H9 (cell line): Measurements from ENCODE around the gene NXPH3. TPM values are rescaled to one million over a fixed set of nuclear protein-coding genes. Genes with fewer than 3 reads are reported as not detected.
A peak's percentile ranks its signal among the peaks of the same experiment; 100 is the strongest.

ENCODE experiments used
- DNase-seq: peaks from one replicate; pipeline ENCODE4 v3.0.0-alpha.2; 2017
- H2AFZ ChIP-seq: one replicate; pipeline ENCODE4 v1.6.1; 2013; ENCODE audit warnings: mild to moderate bottlenecking, low read length, control low read depth, moderate library complexity
- H2AK5ac ChIP-seq: 2 replicates; pipeline ENCODE4 v1.6.1; 2013; ENCODE audit warnings: low read length, control low read depth, mixed read lengths; ENCODE audit not compliant: insufficient read length
- H2BK120ac ChIP-seq: one replicate; pipeline ENCODE4 v1.6.1; 2013; ENCODE audit warnings: low read depth, mild to moderate bottlenecking, low read length, control low read depth, inconsistent platforms; ENCODE audit not compliant: poor library complexity, severe bottlenecking
- H2BK12ac ChIP-seq: 2 replicates; pipeline ENCODE4 v1.6.1; 2013; ENCODE audit warnings: low read length, control low read depth, mixed read lengths, low read depth; ENCODE audit not compliant: insufficient read length
- H2BK15ac ChIP-seq: 2 replicates; pipeline ENCODE4 v1.6.1; 2013; ENCODE audit warnings: low read depth, low read length, control low read depth
- H2BK20ac ChIP-seq: one replicate; pipeline ENCODE4 v1.6.1; 2013; ENCODE audit warnings: low read depth, mild to moderate bottlenecking, low read length, control low read depth, inconsistent platforms; ENCODE audit not compliant: poor library complexity, severe bottlenecking
- H2BK5ac ChIP-seq: 2 replicates; pipeline ENCODE4 v1.6.1; 2013; ENCODE audit warnings: low read length, control low read depth, mixed read lengths; ENCODE audit not compliant: insufficient read length
- H3K14ac ChIP-seq: 2 replicates; pipeline ENCODE4 v1.6.1; 2013; ENCODE audit warnings: low read length, control low read depth; ENCODE audit not compliant: insufficient read depth
- H3K18ac ChIP-seq: 2 replicates; pipeline ENCODE4 v1.6.1; 2013; ENCODE audit warnings: low read depth, mild to moderate bottlenecking, mixed read lengths, low read length, control low read depth; ENCODE audit not compliant: insufficient read length
- H3K23ac ChIP-seq: 2 replicates; pipeline ENCODE4 v1.6.1; 2013; ENCODE audit warnings: low read length, control low read depth, mixed read lengths, low read depth; ENCODE audit not compliant: insufficient read length
- H3K23me2 ChIP-seq: 2 replicates; pipeline ENCODE4 v1.6.1; 2013; ENCODE audit warnings: low read depth, mild to moderate bottlenecking, mixed read lengths, low read length, control low read depth; ENCODE audit not compliant: insufficient read length, poor library complexity, severe bottlenecking
- H3K27ac ChIP-seq: 2 replicates; pipeline ENCODE4 v1.5.1; 2013; ENCODE audit warnings: low read length, control low read depth, mixed read lengths, low read depth; ENCODE audit not compliant: insufficient read length
- H3K27me3 ChIP-seq: 2 replicates; pipeline ENCODE4 v1.6.1; 2013; ENCODE audit warnings: low read length, control low read depth, inconsistent platforms; ENCODE audit not compliant: insufficient read depth
- H3K4ac ChIP-seq: 2 replicates; pipeline ENCODE4 v1.6.1; 2013; ENCODE audit warnings: low read depth, mild to moderate bottlenecking, control low read depth, inconsistent platforms, low read length, moderate library complexity
- H3K4me1 ChIP-seq: 2 replicates; pipeline ENCODE4 v1.6.1; 2013; ENCODE audit warnings: low read length, control low read depth, inconsistent platforms; ENCODE audit not compliant: insufficient read depth
- H3K4me2 ChIP-seq: 2 replicates; pipeline ENCODE4 v1.6.1; 2013; ENCODE audit warnings: low read length, control low read depth, mixed read lengths; ENCODE audit not compliant: insufficient read length, insufficient read depth
- H3K56ac ChIP-seq: 2 replicates; pipeline ENCODE4 v1.6.1; 2013; ENCODE audit warnings: low read depth, mild to moderate bottlenecking, mixed read lengths, low read length, control low read depth; ENCODE audit not compliant: insufficient read length
- H3K79me1 ChIP-seq: 2 replicates; pipeline ENCODE4 v1.6.1; 2013; ENCODE audit warnings: low read depth, mild to moderate bottlenecking, moderate library complexity, low read length, control low read depth, inconsistent platforms; ENCODE audit not compliant: insufficient read depth, poor library complexity, severe bottlenecking
- H3K79me2 ChIP-seq: 2 replicates; pipeline ENCODE4 v1.6.1; 2013; ENCODE audit warnings: low read length, control low read depth, inconsistent platforms; ENCODE audit not compliant: insufficient read depth
- H3K9ac ChIP-seq: 2 replicates; pipeline ENCODE4 v1.6.1; 2013; ENCODE audit warnings: low read length, control low read depth, mixed read lengths; ENCODE audit not compliant: insufficient read length; ENCODE audit errors: extremely low read depth
- H3K9me3 ChIP-seq: one replicate; pipeline ENCODE4 v1.6.1; 2013; ENCODE audit warnings: low read depth, low read length, inconsistent platforms; ENCODE audit not compliant: control insufficient read depth
- H3T11ph ChIP-seq: one replicate; pipeline ENCODE4 v1.6.1; 2013; ENCODE audit warnings: mild to moderate bottlenecking, low read length, control low read depth, inconsistent platforms
- H4K20me1 ChIP-seq: one replicate; pipeline ENCODE4 v1.6.1; 2013; ENCODE audit not compliant: control insufficient read depth, insufficient read length, insufficient read depth
- H4K5ac ChIP-seq: 2 replicates; pipeline ENCODE4 v1.6.1; 2013; ENCODE audit warnings: low read depth, mild to moderate bottlenecking, mixed read lengths, low read length, control low read depth; ENCODE audit not compliant: insufficient read length
- H4K8ac ChIP-seq: replicated peaks from 2 replicates; pipeline ENCODE4 v1.6.1; 2013; ENCODE audit warnings: low read length, control low read depth, mixed read lengths, low read depth; ENCODE audit not compliant: insufficient read length
- H4K91ac ChIP-seq: 2 replicates; pipeline ENCODE4 v1.6.1; 2013; ENCODE audit warnings: low read depth, mild to moderate bottlenecking, moderate library complexity, mixed read lengths, low read length, control low read depth; ENCODE audit not compliant: insufficient read length
- H3K27ac Mint-ChIP-seq, 3 experiments: 2 replicates in 2 of 3; 3 replicates in 1 of 3; pipeline ENCODE4 v1.8.0; 2020 to 2021; ENCODE audit warnings: mixed read lengths in 3 of 3, mild to moderate bottlenecking in 1 of 3, moderate library complexity in 1 of 3
- H3K27me3 Mint-ChIP-seq: 2 replicates; pipeline ENCODE4 v1.8.0; 2021; ENCODE audit warnings: low read depth, mild to moderate bottlenecking, moderate library complexity, mixed read lengths
- H3K36me3 Mint-ChIP-seq, 3 experiments: 2 replicates in 2 of 3; 3 replicates in 1 of 3; pipeline ENCODE4 v1.8.0; 2020 to 2021; ENCODE audit warnings: low read depth in 3 of 3, mixed read lengths in 3 of 3; ENCODE audit not compliant: insufficient read depth in 1 of 3
- H3K4me1 Mint-ChIP-seq, 2 experiments: 2 replicates each; pipeline ENCODE4 v1.8.0; 2020; ENCODE audit warnings: mixed read lengths in 2 of 2
- H3K4me3 Mint-ChIP-seq, 2 experiments: 2 replicates in 1 of 2; 3 replicates in 1 of 2; pipeline ENCODE4 v1.8.0; 2020 to 2021; ENCODE audit warnings: mild to moderate bottlenecking in 2 of 2, mixed read lengths in 2 of 2, moderate library complexity in 1 of 2
- H3K9me3 Mint-ChIP-seq, 2 experiments: 2 replicates in 1 of 2; 3 replicates in 1 of 2; pipeline ENCODE4 v1.8.0; 2020; ENCODE audit warnings: mild to moderate bottlenecking in 2 of 2, mixed read lengths in 2 of 2, moderate library complexity in 1 of 2
- CTCF ChIP-seq: fragments of 200-600 bp; sonication (generic); conservative IDR thresholded peaks from 3 replicates; pipeline ENCODE4 v1.8.0; 2021; ENCODE audit warnings: antibody characterized with exemption, mild to moderate bottlenecking
- WGBS: extraction: QIAGEN DNeasy Blood & Tissue Kit; methylation state at CpG from one replicate; pipeline ENCODE4 v1.1.7; 2013; ENCODE audit warnings: missing lambda C conversion rate, low lambda C conversion rate, mixed read lengths; ENCODE audit not compliant: insufficient read length; ENCODE audit errors: extremely low coverage; 5-methylcytosine and 5-hydroxymethylcytosine counted together
- total RNA-seq: library from RNA; stranded (reverse); gene quantifications from 2 replicates; pipeline ENCODE4 v1.2.1, GENCODE V29; 2021

NXPH3 gene
- total RNA-seq, 1 experiment from 2014 or later = 1.3 TPM

DNA sequence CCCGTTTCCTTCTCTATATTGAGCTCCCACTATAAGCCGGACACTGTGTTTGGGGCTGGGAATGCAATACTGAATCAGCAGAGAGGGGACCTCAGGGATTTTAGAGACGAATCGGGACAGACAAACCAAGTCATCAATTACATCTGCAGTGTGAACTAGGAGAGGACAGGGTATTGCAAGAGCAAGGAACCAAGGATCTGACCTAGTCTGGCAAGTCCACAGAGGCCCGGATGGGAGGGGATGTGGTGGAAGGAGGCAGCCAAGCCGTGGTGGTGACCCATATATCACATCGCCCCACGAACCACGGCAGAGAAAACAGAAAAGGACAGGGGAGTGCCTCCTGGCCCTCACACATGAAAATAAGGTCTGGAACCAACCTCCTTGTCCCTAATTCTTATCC lies 28.1 kb upstream of the NXPH3 start:
- Histone ChIP-seq H3K4ac (no peak overlapping the region), H3K14ac (no peak overlapping the region), H2BK12ac (no peak overlapping the region), H2AK5ac (no peak overlapping the region), H4K8ac (no peak overlapping the region), H3K9me3 (no peaks in the 10 kb centered on the region), H3K4me2 (no peak overlapping the region), H3K23ac (no peak overlapping the region), H3K23me2 (no peaks in the 10 kb centered on the region), H3K4me1 (no peaks in the 10 kb centered on the region), H2BK15ac (no peak overlapping the region), H3K56ac (no peak overlapping the region), H2BK5ac (no peak overlapping the region), H2AFZ (no peak overlapping the region), H4K91ac (no peak overlapping the region), H2BK120ac (no peak overlapping the region), H2BK20ac (no peak overlapping the region), H3K79me2 (no peaks in the 10 kb centered on the region), H4K20me1 (no peaks in the 10 kb centered on the region), H4K5ac (no peak overlapping the region), H3K27me3 (no peaks in the 10 kb centered on the region), H3K27ac (no peak overlapping the region), H3K79me1 (no peaks in the 10 kb centered on the region), H3T11ph (no peak overlapping the region), H3K9ac (no peak overlapping the region), H3K18ac (no peak overlapping the region)
- Mint-ChIP-seq H3K27ac (peak overlapping the region in 2 of 3 experiments; percentile 16 to 44; a peak in 2 of 7 replicates), H3K36me3 (peaks cover 0 to 5% (median 3%) of the 10 kb centered on the region in 3 experiments; a peak in 3 of 7 replicates), H3K9me3 (no peaks in the 10 kb centered on the region), H3K27me3 (peaks cover 9% of the 10 kb centered on the region), H3K4me1 (peaks cover 45 to 50% of the 10 kb centered on the region in 2 experiments), H3K4me3 (no peak overlapping the region)
- no peak for DNase-seq
- no peak for TF ChIP-seq CTCF
- no CpG with 5 or more reads among the region's 9 CpGs for WGBS
